Nephron (organoid): ENCODE results near the gene ATMIN.

Experiments
- H3K27ac Mint-ChIP-seq, 3 experiments: 2 replicates each; pipeline ENCODE4 v1.8.0; 2020; ENCODE audit warnings: mixed read lengths in 3 of 3, mild to moderate bottlenecking in 2 of 3, moderate library complexity in 1 of 3
- H3K27me3 Mint-ChIP-seq: 2 replicates; pipeline ENCODE4 v1.8.0; 2021; ENCODE audit warnings: low read depth, mild to moderate bottlenecking, moderate library complexity, mixed read lengths
- H3K36me3 Mint-ChIP-seq: 2 replicates; pipeline ENCODE4 v1.8.0; 2020; ENCODE audit warnings: low read depth, mixed read lengths
- H3K4me1 Mint-ChIP-seq: 2 replicates; pipeline ENCODE4 v1.8.0; 2020; ENCODE audit warnings: mixed read lengths
- H3K4me3 Mint-ChIP-seq, 3 experiments: 2 replicates each; pipeline ENCODE4 v1.8.0; 2020; ENCODE audit warnings: mild to moderate bottlenecking in 3 of 3, mixed read lengths in 3 of 3, moderate library complexity in 2 of 3
- H3K9me3 Mint-ChIP-seq: 2 replicates; pipeline ENCODE4 v1.8.0; 2020; ENCODE audit warnings: mixed read lengths
- TF ChIP-seq, protein P1 (sequence below), 3 experiments: fragments of 200-600 bp; sonication (generic); IDR thresholded peaks; one replicate each; pipeline ENCODE4 v1.5.0; 2021; ENCODE audit warnings: antibody characterized with exemption in 3 of 3; ENCODE audit not compliant: unreplicated experiment in 3 of 3

The ATMIN gene

DNA sequence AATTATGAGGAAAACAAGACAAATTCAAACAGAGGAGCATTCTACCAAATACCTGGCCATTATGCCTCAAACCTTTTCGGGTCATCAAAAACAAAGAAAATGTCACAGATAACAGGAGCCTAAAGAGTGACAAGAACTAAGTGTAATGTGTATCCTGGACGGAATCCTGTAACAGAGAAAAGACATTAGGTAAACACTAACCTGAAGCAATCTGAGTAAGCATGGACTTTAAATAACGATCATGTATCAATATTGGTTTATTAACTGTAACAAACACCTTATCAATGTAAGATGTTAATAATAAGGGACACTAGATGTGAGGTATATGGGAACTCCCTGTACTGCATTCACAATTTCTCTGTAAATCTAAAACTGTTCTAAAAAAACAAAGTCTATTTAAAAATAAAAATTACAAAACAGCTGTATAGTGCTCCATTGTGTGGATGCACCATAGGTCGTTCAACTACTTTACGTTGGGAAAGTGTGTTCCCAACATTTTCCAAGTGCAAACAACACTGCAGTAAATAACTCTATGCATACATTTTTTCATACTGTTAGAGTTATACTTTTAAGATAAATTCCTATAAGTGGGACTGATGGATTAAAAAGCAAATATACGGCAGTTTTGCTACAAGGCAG, 43.7 kb upstream of the ATMIN start:
- peaks cover 25% of the 10 kb centered on the region for H3K36me3 Mint-ChIP-seq
- no peaks in the 10 kb centered on the region for H3K27me3 Mint-ChIP-seq
- no peaks in the 10 kb centered on the region for H3K9me3 Mint-ChIP-seq
- H3K4me1 Mint-ChIP-seq = peaks cover 24% of the 10 kb centered on the region
- H3K27ac Mint-ChIP-seq = no peak overlapping the region
- H3K4me3 Mint-ChIP-seq = no peak overlapping the region
- TF ChIP-seq, protein P1, sequence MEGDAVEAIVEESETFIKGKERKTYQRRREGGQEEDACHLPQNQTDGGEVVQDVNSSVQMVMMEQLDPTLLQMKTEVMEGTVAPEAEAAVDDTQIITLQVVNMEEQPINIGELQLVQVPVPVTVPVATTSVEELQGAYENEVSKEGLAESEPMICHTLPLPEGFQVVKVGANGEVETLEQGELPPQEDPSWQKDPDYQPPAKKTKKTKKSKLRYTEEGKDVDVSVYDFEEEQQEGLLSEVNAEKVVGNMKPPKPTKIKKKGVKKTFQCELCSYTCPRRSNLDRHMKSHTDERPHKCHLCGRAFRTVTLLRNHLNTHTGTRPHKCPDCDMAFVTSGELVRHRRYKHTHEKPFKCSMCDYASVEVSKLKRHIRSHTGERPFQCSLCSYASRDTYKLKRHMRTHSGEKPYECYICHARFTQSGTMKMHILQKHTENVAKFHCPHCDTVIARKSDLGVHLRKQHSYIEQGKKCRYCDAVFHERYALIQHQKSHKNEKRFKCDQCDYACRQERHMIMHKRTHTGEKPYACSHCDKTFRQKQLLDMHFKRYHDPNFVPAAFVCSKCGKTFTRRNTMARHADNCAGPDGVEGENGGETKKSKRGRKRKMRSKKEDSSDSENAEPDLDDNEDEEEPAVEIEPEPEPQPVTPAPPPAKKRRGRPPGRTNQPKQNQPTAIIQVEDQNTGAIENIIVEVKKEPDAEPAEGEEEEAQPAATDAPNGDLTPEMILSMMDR (IDR thresholded peaks at IDR 0.05; ENCODE audit: unreplicated experiment in 3 of 3) = no peak

DNA sequence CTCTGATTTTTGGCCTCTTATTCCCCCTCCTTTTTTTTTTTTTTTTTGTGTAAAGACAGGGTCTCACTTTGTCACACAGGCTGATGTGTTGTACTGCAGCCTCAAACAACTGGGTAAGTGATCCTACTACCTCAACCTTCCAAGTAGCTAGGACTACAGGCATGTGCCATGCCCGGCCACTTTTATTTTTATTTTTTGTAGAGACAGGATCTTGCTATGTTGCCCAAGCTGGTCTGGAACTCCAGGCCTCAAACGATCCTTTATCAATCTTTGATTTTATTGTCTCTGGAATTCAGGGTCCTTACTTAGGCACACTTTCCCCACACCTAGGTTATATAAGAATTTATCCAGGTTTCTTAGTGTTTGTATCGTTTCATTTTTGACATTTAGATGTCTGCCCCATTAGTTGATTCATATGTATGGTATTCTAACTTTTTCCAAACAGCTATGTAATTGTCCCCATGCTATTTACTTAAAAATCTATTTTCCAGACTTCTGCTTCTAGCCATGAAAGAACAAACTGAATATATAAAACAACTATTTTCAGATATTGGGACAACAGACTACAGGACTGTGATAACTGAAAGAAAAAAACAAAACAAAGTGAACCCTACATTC, 42.9 kb upstream of the ATMIN start:
- Mint-ChIP-seq H3K4me3 (no peak overlapping the region), H3K4me1 (peaks cover 31% of the 10 kb centered on the region), H3K9me3 (no peaks in the 10 kb centered on the region), H3K27me3 (no peaks in the 10 kb centered on the region), H3K27ac (peak overlapping the region in 1 of 3 experiments; percentile 4), H3K36me3 (peaks cover 24% of the 10 kb centered on the region)
- TF ChIP-seq, protein P1 (IDR thresholded peaks at IDR 0.05; ENCODE audit: unreplicated experiment in 3 of 3) = no peak

DNA sequence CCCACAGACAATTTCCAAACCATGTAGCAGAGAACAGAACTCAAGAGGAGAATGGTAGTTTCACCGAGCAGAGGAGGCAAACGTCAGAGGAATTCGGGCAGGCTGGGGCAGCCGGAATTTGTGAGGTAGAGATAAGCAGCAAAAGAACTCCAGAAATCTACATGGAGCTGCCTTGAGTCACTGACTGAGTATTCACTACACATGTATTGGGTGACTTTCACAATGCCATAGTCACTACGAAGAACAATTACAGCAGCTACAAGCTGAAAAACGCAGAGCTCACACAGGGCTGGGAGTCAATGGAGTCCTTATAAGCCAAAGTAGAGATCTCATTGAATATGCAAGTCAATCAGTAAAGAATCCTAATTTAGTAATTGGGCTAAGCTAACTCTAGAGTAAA, 42.3 kb upstream of the ATMIN start:
- H3K4me3 Mint-ChIP-seq = no peak overlapping the region
- H3K27me3 Mint-ChIP-seq = no peaks in the 10 kb centered on the region
- H3K27ac Mint-ChIP-seq = peak overlapping the region in 1 of 3 experiments; percentile 4
- H3K36me3 Mint-ChIP-seq = peaks cover 24% of the 10 kb centered on the region
- TF ChIP-seq, protein P1 (IDR thresholded peaks at IDR 0.05; ENCODE audit: unreplicated experiment in 3 of 3) = no peak
- H3K9me3 Mint-ChIP-seq = no peaks in the 10 kb centered on the region
- H3K4me1 Mint-ChIP-seq = peaks cover 31% of the 10 kb centered on the region

DNA sequence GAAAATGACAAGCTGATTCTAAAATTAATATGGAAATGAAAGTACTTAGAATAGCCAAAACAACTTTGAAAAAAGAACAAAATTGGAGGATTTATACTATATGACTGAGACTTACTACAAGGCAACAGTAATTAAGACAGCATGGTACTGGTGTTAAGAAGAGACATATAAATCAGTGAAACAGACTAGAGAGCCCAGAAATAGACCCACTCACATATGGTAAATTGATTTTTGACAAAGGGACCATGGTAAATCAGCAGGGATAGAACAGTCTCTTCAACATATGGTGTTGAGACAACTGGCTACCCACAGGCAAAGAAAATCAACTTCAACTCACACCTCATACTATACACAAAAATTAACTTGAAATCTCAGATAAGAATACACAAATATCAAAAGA, 41.8 kb upstream of the ATMIN start:
- peak overlapping the region in 2 of 3 experiments; percentile 17 to 47 for H3K27ac Mint-ChIP-seq
- no peaks in the 10 kb centered on the region for H3K9me3 Mint-ChIP-seq
- peaks cover 32% of the 10 kb centered on the region for H3K4me1 Mint-ChIP-seq
- TF ChIP-seq, protein P1 (IDR thresholded peaks at IDR 0.05; ENCODE audit: unreplicated experiment in 3 of 3) = no peak
- H3K4me3 Mint-ChIP-seq = no peak overlapping the region
- H3K27me3 Mint-ChIP-seq = no peaks in the 10 kb centered on the region
- peaks cover 24% of the 10 kb centered on the region for H3K36me3 Mint-ChIP-seq

DNA sequence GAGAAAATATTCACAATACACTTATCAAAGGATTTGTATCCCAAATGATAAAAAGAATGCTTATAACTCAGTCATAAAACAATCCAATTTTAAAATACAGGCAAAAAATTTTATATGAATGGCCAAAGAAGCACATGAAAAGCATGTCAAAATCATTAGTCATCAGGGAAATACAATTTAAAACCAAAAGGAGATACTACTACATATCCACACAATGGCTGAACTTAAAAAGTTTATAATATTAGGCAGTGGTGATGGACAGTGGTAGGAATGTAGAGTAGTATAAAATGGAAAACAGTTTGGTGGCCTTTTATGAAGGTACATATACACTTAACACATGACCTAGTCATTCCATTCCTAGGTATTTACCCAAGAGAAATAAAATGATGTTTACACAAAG, 41.2 kb upstream of the ATMIN start:
- H3K4me1 Mint-ChIP-seq = peaks cover 36% of the 10 kb centered on the region
- peaks cover 27% of the 10 kb centered on the region for H3K36me3 Mint-ChIP-seq
- H3K4me3 Mint-ChIP-seq = no peak overlapping the region
- peak overlapping the region in 1 of 3 experiments; percentile 47 for H3K27ac Mint-ChIP-seq
- TF ChIP-seq, protein P1 (IDR thresholded peaks at IDR 0.05; ENCODE audit: unreplicated experiment in 3 of 3) = no peak
- no peaks in the 10 kb centered on the region for H3K27me3 Mint-ChIP-seq
- no peaks in the 10 kb centered on the region for H3K9me3 Mint-ChIP-seq

DNA sequence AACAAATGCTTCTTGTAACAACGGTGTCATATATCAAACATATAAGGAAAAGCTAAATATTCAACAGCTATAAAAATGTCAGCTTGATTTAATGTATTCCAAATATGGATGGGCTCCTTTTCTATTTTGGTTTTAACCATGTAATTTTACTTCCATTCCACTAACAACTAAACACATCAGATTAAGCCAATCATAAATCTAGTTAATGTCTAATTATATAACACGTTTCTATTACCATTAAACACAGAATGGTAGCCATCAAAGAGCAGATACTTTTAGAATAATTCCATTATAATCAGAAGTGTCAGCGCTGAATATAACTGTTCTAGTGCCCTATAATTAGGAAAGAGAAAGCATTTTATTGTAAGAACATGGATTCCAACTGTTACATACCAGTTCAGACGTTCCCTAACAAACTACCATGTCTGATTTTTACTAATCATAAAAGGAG, 38.9 kb upstream of the ATMIN start:
- H3K4me1 Mint-ChIP-seq = peaks cover 36% of the 10 kb centered on the region
- H3K4me3 Mint-ChIP-seq = peak overlapping the region; percentile 16 to 62 (median 60)
- H3K9me3 Mint-ChIP-seq = no peaks in the 10 kb centered on the region
- TF ChIP-seq, protein P1 (IDR thresholded peaks at IDR 0.05; ENCODE audit: unreplicated experiment in 3 of 3) = no peak
- no peaks in the 10 kb centered on the region for H3K27me3 Mint-ChIP-seq
- peaks cover 22% of the 10 kb centered on the region for H3K36me3 Mint-ChIP-seq
- H3K27ac Mint-ChIP-seq = peak overlapping the region; percentile 90 to 95 (median 90)
